GM23338 (cell line): ENCODE results near the gene DPY19L1. TPM values are rescaled to one million over a fixed set of nuclear protein-coding genes. Genes with fewer than 3 reads are reported as not detected.

ENCODE experiments used
- ATAC-seq: fragments of 200-7000 bp; cut with Tn5 transposase; 3 replicates; pipeline ENCODE4 v1.9.1; 2020
- DNase-seq: peaks from one replicate; pipeline ENCODE4 v3.0.0-alpha.2; 2015; ENCODE audit warnings: low spot score
- H2AFZ ChIP-seq: fragments of 200-600 bp; sonication (generic); 2 replicates; pipeline ENCODE4 v1.8.0; 2016; ENCODE audit warnings: antibody characterized with exemption, mild to moderate bottlenecking, moderate library complexity
- H3F3A ChIP-seq: fragments of 200-600 bp; sonication (generic); replicated peaks from 2 replicates; pipeline ENCODE4 v1.8.0; 2017; ENCODE audit warnings: antibody characterized with exemption, mixed run types, low read depth
- H3K27ac ChIP-seq: fragments of 200-600 bp; sonication (generic); 2 replicates; pipeline ENCODE4 v1.6.1; 2016; ENCODE audit warnings: low read depth
- H3K27me3 ChIP-seq: fragments of 200-600 bp; sonication (generic); 2 replicates; pipeline ENCODE4 v1.8.0; 2016; ENCODE audit warnings: mild to moderate bottlenecking, mixed run types, moderate library complexity; ENCODE audit not compliant: insufficient read depth
- H3K36me3 ChIP-seq: fragments of 200-600 bp; sonication (generic); 2 replicates; pipeline ENCODE4 v1.8.0; 2016; ENCODE audit warnings: mild to moderate bottlenecking; ENCODE audit not compliant: insufficient read depth
- H3K4me1 ChIP-seq: fragments of 200-600 bp; sonication (generic); 2 replicates; pipeline ENCODE4 v1.8.0; 2016; ENCODE audit warnings: mild to moderate bottlenecking, moderate library complexity; ENCODE audit not compliant: insufficient read depth
- H3K4me2 ChIP-seq: fragments of 200-600 bp; sonication (generic); 2 replicates; pipeline ENCODE4 v1.7.1; 2017; ENCODE audit warnings: mixed run types
- H3K4me3 ChIP-seq: fragments of 200-600 bp; sonication (generic); 2 replicates; pipeline ENCODE4 v1.6.1; 2016; ENCODE audit warnings: mixed run types
- H3K79me2 ChIP-seq: fragments of 200-600 bp; sonication (generic); replicated peaks from 2 replicates; pipeline ENCODE4 v1.8.0; 2017; ENCODE audit warnings: mild to moderate bottlenecking; ENCODE audit not compliant: insufficient read depth
- H3K9me2 ChIP-seq: fragments of 200-600 bp; sonication (generic); 2 replicates; pipeline ENCODE4 v1.8.0; 2017; ENCODE audit not compliant: insufficient read depth
- H4K20me1 ChIP-seq: fragments of 200-600 bp; sonication (generic); replicated peaks from 2 replicates; pipeline ENCODE4 v1.8.0; 2017; ENCODE audit warnings: mild to moderate bottlenecking; ENCODE audit not compliant: insufficient read depth
- H3K27ac Mint-ChIP-seq: 2 replicates; pipeline ENCODE4 v1.8.0; 2020; ENCODE audit warnings: inconsistent platforms, mild to moderate bottlenecking, moderate library complexity, mixed read lengths
- H3K27me3 Mint-ChIP-seq: 3 replicates; pipeline ENCODE4 v1.8.0; 2022; ENCODE audit warnings: low read depth, mild to moderate bottlenecking, moderate library complexity, mixed read lengths, inconsistent platforms; ENCODE audit not compliant: insufficient read depth, poor library complexity
- H3K36me3 Mint-ChIP-seq: 3 replicates; pipeline ENCODE4 v1.8.0; 2021; ENCODE audit warnings: low read depth, mild to moderate bottlenecking, inconsistent platforms, moderate library complexity, mixed read lengths
- H3K4me1 Mint-ChIP-seq: 3 replicates; pipeline ENCODE4 v1.8.0; 2020; ENCODE audit warnings: mild to moderate bottlenecking, inconsistent platforms, mixed read lengths
- H3K4me3 Mint-ChIP-seq: 3 replicates; pipeline ENCODE4 v1.8.0; 2021; ENCODE audit warnings: moderate library complexity, mild to moderate bottlenecking, inconsistent platforms, mixed read lengths
- H3K9me3 Mint-ChIP-seq: 3 replicates; pipeline ENCODE4 v1.8.0; 2020; ENCODE audit warnings: moderate library complexity, mild to moderate bottlenecking, inconsistent platforms, mixed read lengths
- CREB1 ChIP-seq: fragments of 250-450 bp; sonication (Bioruptor Pico); IDR thresholded peaks from 2 replicates; pipeline ENCODE4 v1.5.0; 2020; ENCODE audit warnings: low read depth, mild to moderate bottlenecking, moderate library complexity
- EZH2 ChIP-seq: fragments of 200-600 bp; sonication (generic); IDR thresholded peaks from one replicate; pipeline ENCODE4 v1.8.0; 2017; ENCODE audit warnings: antibody characterized with exemption, mild to moderate bottlenecking, low read depth; ENCODE audit not compliant: unreplicated experiment
- EZH2phosphoT487 ChIP-seq: fragments of 200-600 bp; sonication (generic); IDR thresholded peaks from one replicate; pipeline ENCODE4 v1.8.1; 2018; ENCODE audit warnings: antibody characterized with exemption; ENCODE audit not compliant: unreplicated experiment
- JUNB ChIP-seq: IDR thresholded peaks from one replicate; pipeline ENCODE4 v1.6.1; 2016; ENCODE audit warnings: antibody characterized with exemption; ENCODE audit not compliant: unreplicated experiment
- POLR2AphosphoS5 ChIP-seq: IDR thresholded peaks from 2 replicates; pipeline ENCODE4 v1.6.1; 2016; ENCODE audit warnings: antibody characterized with exemption, low read depth
- STAT1 ChIP-seq: IDR thresholded peaks from one replicate; pipeline ENCODE4 v1.6.1; 2016; ENCODE audit warnings: antibody characterized with exemption; ENCODE audit not compliant: unreplicated experiment
- ZNF114 ChIP-seq: fragments of 250-450 bp; sonication (Bioruptor Pico); IDR thresholded peaks from 2 replicates; pipeline ENCODE4 v1.5.0; 2020; ENCODE audit warnings: mild to moderate bottlenecking, moderate library complexity
- ZNF331 ChIP-seq: fragments of 250-450 bp; sonication (Bioruptor Pico); IDR thresholded peaks from 2 replicates; pipeline ENCODE4 v1.5.0; 2020; ENCODE audit warnings: low read depth, mild to moderate bottlenecking, moderate library complexity
- polyA plus RNA-seq: library from polyadenylated mRNA; unstranded; fragments of >200 nt; fragmentation: Nextera tagmentation; extraction: Ambion mirVana; gene quantifications from 2 replicates; pipeline ENCODE4 v1.2.1, GENCODE V29; 2016
- total RNA-seq: library from RNA; depleted of rRNA; stranded (reverse); fragments of >200 nt; shearing (Covaris generic); gene quantifications from 2 replicates; pipeline ENCODE4 v1.2.3, GENCODE V29; 2014
- TF ChIP-seq, protein P1 (sequence below): fragments of 250-450 bp; sonication (Bioruptor Pico); IDR thresholded peaks from 2 replicates; pipeline ENCODE4 v1.5.0; 2020; ENCODE audit warnings: mild to moderate bottlenecking, moderate library complexity
- TF ChIP-seq, protein P2 (sequence below): IDR thresholded peaks from 2 replicates; pipeline ENCODE4 v1.6.1; 2016; ENCODE audit warnings: antibody characterized with exemption
- TF ChIP-seq, protein P3 (sequence below): IDR thresholded peaks from one replicate; pipeline ENCODE4 v1.6.1; 2018; ENCODE audit warnings: antibody characterized with exemption; ENCODE audit not compliant: unreplicated experiment

Gene DPY19L1
- total and polyA plus RNA-seq, 2 experiments from 2014 or later: 4.4 to 20.2 TPM

DNA sequence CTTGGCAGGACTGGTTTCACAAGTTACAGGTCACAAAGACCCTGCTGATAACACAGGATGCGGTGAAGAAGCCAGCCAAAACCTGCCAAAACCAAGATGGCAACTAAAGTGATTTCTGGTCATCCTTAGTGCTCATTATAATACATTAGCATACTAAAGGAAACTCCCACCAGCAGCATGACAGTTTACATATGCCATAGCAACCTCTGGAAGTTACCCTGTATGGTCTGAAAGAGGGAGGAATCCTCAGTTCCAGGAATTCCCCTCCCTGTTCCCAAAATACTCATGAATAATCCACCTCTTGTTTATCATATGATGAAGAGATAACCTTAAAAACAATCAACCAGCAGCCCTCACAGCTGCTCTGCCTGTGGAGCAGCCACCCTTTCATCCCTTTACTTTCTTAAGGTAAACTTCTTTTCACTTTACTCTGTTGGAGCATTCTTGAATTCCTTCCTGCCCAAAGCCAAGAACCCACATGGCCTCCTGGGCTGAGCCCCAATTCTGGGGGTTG is 21.9 kb downstream of the DPY19L1 start:
- H3K79me2 ChIP-seq: peaks cover 8% of the 10 kb centered on the region; the same call in 1 of the 2 replicates
- no peaks in the 10 kb centered on the region; the same call in 1 of the 2 replicates for H3K9me2 ChIP-seq
- peaks cover 8% of the 10 kb centered on the region; the same call in 1 of the 2 replicates for H3K36me3 ChIP-seq
- no peaks in the 10 kb centered on the region for H3K9me3 Mint-ChIP-seq
- H2AFZ ChIP-seq: no peak overlapping the region
- DNase-seq: peak; percentile 78
- H3K4me2 ChIP-seq: no peak overlapping the region
- H3K4me3 Mint-ChIP-seq: peak overlapping the region; percentile 40; the same call in 1 of the 3 replicates
- H3K4me1 Mint-ChIP-seq: peaks cover 37% of the 10 kb centered on the region
- H3K4me3 ChIP-seq: no peak overlapping the region
- peaks cover 13% of the 10 kb centered on the region for H3K4me1 ChIP-seq
- H3K36me3 Mint-ChIP-seq: peaks cover 24% of the 10 kb centered on the region
- H3K27ac Mint-ChIP-seq: peak overlapping the region; percentile 92
- TF ChIP-seq, protein P1, sequence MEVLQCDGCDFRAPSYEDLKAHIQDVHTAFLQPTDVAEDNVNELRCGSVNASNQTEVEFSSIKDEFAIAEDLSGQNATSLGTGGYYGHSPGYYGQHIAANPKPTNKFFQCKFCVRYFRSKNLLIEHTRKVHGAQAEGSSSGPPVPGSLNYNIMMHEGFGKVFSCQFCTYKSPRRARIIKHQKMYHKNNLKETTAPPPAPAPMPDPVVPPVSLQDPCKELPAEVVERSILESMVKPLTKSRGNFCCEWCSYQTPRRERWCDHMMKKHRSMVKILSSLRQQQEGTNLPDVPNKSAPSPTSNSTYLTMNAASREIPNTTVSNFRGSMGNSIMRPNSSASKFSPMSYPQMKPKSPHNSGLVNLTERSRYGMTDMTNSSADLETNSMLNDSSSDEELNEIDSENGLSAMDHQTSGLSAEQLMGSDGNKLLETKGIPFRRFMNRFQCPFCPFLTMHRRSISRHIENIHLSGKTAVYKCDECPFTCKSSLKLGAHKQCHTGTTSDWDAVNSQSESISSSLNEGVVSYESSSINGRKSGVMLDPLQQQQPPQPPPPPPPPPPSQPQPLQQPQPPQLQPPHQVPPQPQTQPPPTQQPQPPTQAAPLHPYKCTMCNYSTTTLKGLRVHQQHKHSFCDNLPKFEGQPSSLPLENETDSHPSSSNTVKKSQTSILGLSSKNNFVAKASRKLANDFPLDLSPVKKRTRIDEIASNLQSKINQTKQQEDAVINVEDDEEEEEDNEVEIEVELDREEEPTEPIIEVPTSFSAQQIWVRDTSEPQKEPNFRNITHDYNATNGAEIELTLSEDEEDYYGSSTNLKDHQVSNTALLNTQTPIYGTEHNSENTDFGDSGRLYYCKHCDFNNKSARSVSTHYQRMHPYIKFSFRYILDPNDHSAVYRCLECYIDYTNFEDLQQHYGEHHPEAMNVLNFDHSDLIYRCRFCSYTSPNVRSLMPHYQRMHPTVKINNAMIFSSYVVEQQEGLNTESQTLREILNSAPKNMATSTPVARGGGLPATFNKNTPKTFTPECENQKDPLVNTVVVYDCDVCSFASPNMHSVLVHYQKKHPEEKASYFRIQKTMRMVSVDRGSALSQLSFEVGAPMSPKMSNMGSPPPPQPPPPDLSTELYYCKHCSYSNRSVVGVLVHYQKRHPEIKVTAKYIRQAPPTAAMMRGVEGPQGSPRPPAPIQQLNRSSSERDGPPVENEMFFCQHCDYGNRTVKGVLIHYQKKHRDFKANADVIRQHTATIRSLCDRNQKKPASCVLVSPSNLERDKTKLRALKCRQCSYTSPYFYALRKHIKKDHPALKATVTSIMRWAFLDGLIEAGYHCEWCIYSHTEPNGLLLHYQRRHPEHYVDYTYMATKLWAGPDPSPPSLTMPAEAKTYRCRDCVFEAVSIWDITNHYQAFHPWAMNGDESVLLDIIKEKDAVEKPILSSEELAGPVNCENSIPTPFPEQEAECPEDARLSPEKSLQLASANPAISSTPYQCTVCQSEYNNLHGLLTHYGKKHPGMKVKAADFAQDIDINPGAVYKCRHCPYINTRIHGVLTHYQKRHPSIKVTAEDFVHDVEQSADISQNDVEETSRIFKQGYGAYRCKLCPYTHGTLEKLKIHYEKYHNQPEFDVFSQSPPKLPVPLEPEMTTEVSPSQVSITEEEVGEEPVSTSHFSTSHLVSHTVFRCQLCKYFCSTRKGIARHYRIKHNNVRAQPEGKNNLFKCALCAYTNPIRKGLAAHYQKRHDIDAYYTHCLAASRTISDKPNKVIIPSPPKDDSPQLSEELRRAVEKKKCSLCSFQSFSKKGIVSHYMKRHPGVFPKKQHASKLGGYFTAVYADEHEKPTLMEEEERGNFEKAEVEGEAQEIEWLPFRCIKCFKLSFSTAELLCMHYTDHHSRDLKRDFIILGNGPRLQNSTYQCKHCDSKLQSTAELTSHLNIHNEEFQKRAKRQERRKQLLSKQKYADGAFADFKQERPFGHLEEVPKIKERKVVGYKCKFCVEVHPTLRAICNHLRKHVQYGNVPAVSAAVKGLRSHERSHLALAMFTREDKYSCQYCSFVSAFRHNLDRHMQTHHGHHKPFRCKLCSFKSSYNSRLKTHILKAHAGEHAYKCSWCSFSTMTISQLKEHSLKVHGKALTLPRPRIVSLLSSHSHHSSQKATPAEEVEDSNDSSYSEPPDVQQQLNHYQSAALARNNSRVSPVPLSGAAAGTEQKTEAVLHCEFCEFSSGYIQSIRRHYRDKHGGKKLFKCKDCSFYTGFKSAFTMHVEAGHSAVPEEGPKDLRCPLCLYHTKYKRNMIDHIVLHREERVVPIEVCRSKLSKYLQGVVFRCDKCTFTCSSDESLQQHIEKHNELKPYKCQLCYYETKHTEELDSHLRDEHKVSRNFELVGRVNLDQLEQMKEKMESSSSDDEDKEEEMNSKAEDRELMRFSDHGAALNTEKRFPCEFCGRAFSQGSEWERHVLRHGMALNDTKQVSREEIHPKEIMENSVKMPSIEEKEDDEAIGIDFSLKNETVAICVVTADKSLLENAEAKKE: peak; percentile 30; the same call in 1 of the 2 replicates
- no peak for TF ChIP-seq ZNF331 (CRISPR knock-in tag)
- peak; percentile 94 for ATAC-seq
- H3K27me3 Mint-ChIP-seq: peaks cover 6% of the 10 kb centered on the region
- H3K27ac ChIP-seq: peak overlapping the region; percentile 86
- H4K20me1 ChIP-seq: no peaks in the 10 kb centered on the region
- no peaks in the 10 kb centered on the region for H3F3A ChIP-seq
- no peaks in the 10 kb centered on the region for H3K27me3 ChIP-seq

DNA sequence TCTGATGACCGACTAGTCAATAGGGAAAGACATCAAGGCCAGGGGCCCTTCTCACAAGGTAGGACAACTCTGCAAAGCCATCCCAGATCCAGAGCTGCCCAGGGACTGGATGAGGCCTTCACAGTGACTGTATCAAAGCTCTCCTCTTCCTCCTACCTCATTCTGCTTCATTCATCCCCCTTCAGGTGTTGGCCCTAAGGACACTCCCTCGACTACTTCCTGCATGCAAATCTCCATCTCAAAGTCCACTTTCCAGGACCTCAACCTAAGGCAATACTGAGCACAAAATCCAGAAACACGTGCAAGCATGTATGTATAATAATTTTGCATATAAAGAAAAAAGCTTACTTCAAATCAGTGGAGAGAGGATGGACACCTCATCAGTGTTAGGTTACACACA is 25.1 kb downstream of the DPY19L1 start:
- TF ChIP-seq POLR2AphosphoS5: no peak
- no peak for TF ChIP-seq ZNF114 (CRISPR knock-in tag)
- no peak for TF ChIP-seq EZH2phosphoT487
- no peak for TF ChIP-seq EZH2
- TF ChIP-seq STAT1: no peak
- TF ChIP-seq JUNB: no peak
- TF ChIP-seq, protein P2, sequence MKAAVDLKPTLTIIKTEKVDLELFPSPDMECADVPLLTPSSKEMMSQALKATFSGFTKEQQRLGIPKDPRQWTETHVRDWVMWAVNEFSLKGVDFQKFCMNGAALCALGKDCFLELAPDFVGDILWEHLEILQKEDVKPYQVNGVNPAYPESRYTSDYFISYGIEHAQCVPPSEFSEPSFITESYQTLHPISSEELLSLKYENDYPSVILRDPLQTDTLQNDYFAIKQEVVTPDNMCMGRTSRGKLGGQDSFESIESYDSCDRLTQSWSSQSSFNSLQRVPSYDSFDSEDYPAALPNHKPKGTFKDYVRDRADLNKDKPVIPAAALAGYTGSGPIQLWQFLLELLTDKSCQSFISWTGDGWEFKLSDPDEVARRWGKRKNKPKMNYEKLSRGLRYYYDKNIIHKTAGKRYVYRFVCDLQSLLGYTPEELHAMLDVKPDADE: no peak
- TF ChIP-seq, protein P3, sequence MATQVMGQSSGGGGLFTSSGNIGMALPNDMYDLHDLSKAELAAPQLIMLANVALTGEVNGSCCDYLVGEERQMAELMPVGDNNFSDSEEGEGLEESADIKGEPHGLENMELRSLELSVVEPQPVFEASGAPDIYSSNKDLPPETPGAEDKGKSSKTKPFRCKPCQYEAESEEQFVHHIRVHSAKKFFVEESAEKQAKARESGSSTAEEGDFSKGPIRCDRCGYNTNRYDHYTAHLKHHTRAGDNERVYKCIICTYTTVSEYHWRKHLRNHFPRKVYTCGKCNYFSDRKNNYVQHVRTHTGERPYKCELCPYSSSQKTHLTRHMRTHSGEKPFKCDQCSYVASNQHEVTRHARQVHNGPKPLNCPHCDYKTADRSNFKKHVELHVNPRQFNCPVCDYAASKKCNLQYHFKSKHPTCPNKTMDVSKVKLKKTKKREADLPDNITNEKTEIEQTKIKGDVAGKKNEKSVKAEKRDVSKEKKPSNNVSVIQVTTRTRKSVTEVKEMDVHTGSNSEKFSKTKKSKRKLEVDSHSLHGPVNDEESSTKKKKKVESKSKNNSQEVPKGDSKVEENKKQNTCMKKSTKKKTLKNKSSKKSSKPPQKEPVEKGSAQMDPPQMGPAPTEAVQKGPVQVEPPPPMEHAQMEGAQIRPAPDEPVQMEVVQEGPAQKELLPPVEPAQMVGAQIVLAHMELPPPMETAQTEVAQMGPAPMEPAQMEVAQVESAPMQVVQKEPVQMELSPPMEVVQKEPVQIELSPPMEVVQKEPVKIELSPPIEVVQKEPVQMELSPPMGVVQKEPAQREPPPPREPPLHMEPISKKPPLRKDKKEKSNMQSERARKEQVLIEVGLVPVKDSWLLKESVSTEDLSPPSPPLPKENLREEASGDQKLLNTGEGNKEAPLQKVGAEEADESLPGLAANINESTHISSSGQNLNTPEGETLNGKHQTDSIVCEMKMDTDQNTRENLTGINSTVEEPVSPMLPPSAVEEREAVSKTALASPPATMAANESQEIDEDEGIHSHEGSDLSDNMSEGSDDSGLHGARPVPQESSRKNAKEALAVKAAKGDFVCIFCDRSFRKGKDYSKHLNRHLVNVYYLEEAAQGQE: no peak
- no peak for TF ChIP-seq CREB1 (CRISPR knock-in tag)
- peaks cover 3% of the 10 kb centered on the region for H3K27me3 Mint-ChIP-seq
- H2AFZ ChIP-seq: no peak overlapping the region
- H3F3A ChIP-seq: no peaks in the 10 kb centered on the region
- H3K9me2 ChIP-seq: no peaks in the 10 kb centered on the region; the same call in 1 of the 2 replicates
- H4K20me1 ChIP-seq: no peaks in the 10 kb centered on the region
- no peaks in the 10 kb centered on the region for H3K27me3 ChIP-seq
- H3K36me3 Mint-ChIP-seq: peaks cover 24% of the 10 kb centered on the region
- H3K36me3 ChIP-seq: peaks cover 8% of the 10 kb centered on the region; the same call in 1 of the 2 replicates
- H3K4me3 Mint-ChIP-seq: no peak overlapping the region
- H3K27ac ChIP-seq: no peak overlapping the region
- H3K4me3 ChIP-seq: no peak overlapping the region
- ATAC-seq (no peak), DNase-seq (no peak)
- H3K9me3 Mint-ChIP-seq: no peaks in the 10 kb centered on the region
- peaks cover 10% of the 10 kb centered on the region for H3K4me1 ChIP-seq
- H3K4me2 ChIP-seq: no peak overlapping the region
- no peak overlapping the region for H3K27ac Mint-ChIP-seq
- H3K4me1 Mint-ChIP-seq: peaks cover 27% of the 10 kb centered on the region
- no peaks in the 10 kb centered on the region for H3K79me2 ChIP-seq
